H1 (cell line): ENCODE measurements around the gene SUGP2. TPM values are rescaled to one million over a fixed set of nuclear protein-coding genes. Genes with fewer than 3 reads are reported as not detected.

Experiments used
- CHD2 ChIP-seq: IDR thresholded peaks from 2 replicates; pipeline ENCODE4 v1.6.1; 2012; ENCODE audit warnings: low read length, improper control_type of control experiment
- MAFK ChIP-seq: IDR thresholded peaks from 2 replicates; pipeline ENCODE4 v1.6.1; 2012; ENCODE audit warnings: low read depth, mild to moderate bottlenecking, improper control_type of control experiment, low read length
- POLR2A ChIP-seq, 2 experiments: IDR thresholded peaks; 1 replicate in 1 of 2; 2 replicates in 1 of 2; pipeline ENCODE4 v1.6.1; 2011; ENCODE audit warnings: low read depth in 2 of 2, low read length in 2 of 2, mild to moderate bottlenecking in 2 of 2; ENCODE audit errors: control extremely low read depth in 1 of 2
- polyA plus RNA-seq, 7 experiments: library from polyadenylated mRNA; depleted of rRNA in 3 of 7; stranded (reverse) in 5 of 7; unstranded in 2 of 7; fragments of >200 nt in 5 of 7; fragments of 200-250 nt in 2 of 7; gene quantifications; 1 replicate in 5 of 7; 2 replicates in 1 of 7; 4 replicates in 1 of 7; pipeline versions ENCODE4 v1.2.1 to v1.2.3, GENCODE V29; 2011 to 2013; ENCODE audit warnings: missing spikeins in 2 of 7, mixed read lengths in 2 of 7
- total RNA-seq: library from RNA; stranded (reverse); fragmentation: NEBNext Ultra II Directional; extraction: Animal tissue kit (Norgen Biotek cat#: 25700); gene quantifications from 2 replicates; pipeline ENCODE4 v1.2.1, GENCODE V29; 2021

Gene SUGP2
- total and polyA plus RNA-seq, 2 of the 8 experiments (the other 6 are each of a cell fraction or from before 2014, with no cell fraction given), result 57.7 to 114 TPM

DNA sequence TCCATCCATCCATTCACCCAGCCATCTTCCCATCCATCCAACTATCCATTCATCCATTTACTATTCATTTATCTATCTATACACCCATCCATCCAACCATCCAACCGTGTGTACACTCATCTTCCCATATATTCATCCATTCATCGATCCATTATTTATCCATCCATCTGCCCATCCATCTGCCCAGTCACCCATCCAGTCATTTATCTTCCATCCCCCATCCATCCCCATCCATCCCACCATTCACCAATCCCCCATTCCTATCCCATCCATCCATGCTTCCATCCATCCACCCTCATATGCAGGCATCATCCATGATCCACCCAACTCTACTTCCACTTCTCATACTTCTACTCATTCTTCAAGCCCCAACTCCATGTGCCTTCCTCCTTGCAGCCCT, 78.3 kb downstream of the SUGP2 start (continued):
- no peak for TF ChIP-seq CHD2
- no peak for TF ChIP-seq MAFK
- no peak for TF ChIP-seq POLR2A (IDR thresholded peaks at IDR 0.05; ENCODE audit: control extremely low read depth in 1 of 2, low read depth in 2 of 2, low read length in 2 of 2)
